ENCODE data around the gene RPEL1. TPM values are rescaled to one million over a fixed set of nuclear protein-coding genes. Genes with fewer than 3 reads are reported as not detected.
"Not testable (repeated sequence)": the region's sequence is repeated elsewhere in the genome, so short reads cannot be mapped to it uniquely, and the experiment has no call there.

Gene RPEL1
- polyA plus RNA-seq, 1 donor from 2014 or later: not detected

- H3K36me3 ChIP-seq (ENCODE audit: insufficient read depth, low read length): no peaks in the 10 kb centered on the region
- no peak overlapping the region for H2AFZ ChIP-seq (ENCODE audit: low read depth, low read length)
- no peak overlapping the region for H3K27ac ChIP-seq (ENCODE audit: low read length)
- TF ChIP-seq POLR2AphosphoS5 (IDR thresholded peaks at IDR 0.05) (no peak), EP300 (conservative IDR thresholded peaks at IDR 0.05; ENCODE audit: poor library complexity, severe bottlenecking) (no peak), RAD21 (conservative IDR thresholded peaks at IDR 0.05) (no peak), TAF1 (IDR thresholded peaks at IDR 0.05; ENCODE audit: low read depth) (no peak), MXI1 (conservative IDR thresholded peaks at IDR 0.05; ENCODE audit: poor library complexity, severe bottlenecking) (no peak), EZH2 (IDR thresholded peaks at IDR 0.05; ENCODE audit: borderline replicate concordance, insufficient read depth, low read length, poor library complexity, severe bottlenecking) (no peak), CTCF (IDR thresholded peaks at IDR 0.05; ENCODE audit: poor library complexity, severe bottlenecking) (no peak), SMC3 (conservative IDR thresholded peaks at IDR 0.05; ENCODE audit: poor library complexity) (no peak)
- TF ChIP-seq, protein P1, sequence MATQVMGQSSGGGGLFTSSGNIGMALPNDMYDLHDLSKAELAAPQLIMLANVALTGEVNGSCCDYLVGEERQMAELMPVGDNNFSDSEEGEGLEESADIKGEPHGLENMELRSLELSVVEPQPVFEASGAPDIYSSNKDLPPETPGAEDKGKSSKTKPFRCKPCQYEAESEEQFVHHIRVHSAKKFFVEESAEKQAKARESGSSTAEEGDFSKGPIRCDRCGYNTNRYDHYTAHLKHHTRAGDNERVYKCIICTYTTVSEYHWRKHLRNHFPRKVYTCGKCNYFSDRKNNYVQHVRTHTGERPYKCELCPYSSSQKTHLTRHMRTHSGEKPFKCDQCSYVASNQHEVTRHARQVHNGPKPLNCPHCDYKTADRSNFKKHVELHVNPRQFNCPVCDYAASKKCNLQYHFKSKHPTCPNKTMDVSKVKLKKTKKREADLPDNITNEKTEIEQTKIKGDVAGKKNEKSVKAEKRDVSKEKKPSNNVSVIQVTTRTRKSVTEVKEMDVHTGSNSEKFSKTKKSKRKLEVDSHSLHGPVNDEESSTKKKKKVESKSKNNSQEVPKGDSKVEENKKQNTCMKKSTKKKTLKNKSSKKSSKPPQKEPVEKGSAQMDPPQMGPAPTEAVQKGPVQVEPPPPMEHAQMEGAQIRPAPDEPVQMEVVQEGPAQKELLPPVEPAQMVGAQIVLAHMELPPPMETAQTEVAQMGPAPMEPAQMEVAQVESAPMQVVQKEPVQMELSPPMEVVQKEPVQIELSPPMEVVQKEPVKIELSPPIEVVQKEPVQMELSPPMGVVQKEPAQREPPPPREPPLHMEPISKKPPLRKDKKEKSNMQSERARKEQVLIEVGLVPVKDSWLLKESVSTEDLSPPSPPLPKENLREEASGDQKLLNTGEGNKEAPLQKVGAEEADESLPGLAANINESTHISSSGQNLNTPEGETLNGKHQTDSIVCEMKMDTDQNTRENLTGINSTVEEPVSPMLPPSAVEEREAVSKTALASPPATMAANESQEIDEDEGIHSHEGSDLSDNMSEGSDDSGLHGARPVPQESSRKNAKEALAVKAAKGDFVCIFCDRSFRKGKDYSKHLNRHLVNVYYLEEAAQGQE (IDR thresholded peaks at IDR 0.05; ENCODE audit: borderline replicate concordance): no peak
- H3K9me3 ChIP-seq (ENCODE audit: low read length): no peaks in the 10 kb centered on the region
- no peaks in the 10 kb centered on the region for H3K9me2 ChIP-seq (ENCODE audit: insufficient read depth, low read length)
- no peak overlapping the region for H3K4me2 ChIP-seq (ENCODE audit: low read length)
- H3K4me3 ChIP-seq (ENCODE audit: low read length): no peak overlapping the region
- H3K79me2 ChIP-seq (replicated peaks; ENCODE audit: insufficient read depth, low read length): no peaks in the 10 kb centered on the region
- no peaks in the 10 kb centered on the region for H3F3A ChIP-seq (ENCODE audit: insufficient read depth, low read length, poor library complexity, severe bottlenecking)
- no peaks in the 10 kb centered on the region for H4K20me1 ChIP-seq (ENCODE audit: insufficient read depth)
- H3K9ac ChIP-seq (ENCODE audit: low read length): no peak overlapping the region
- no peaks in the 10 kb centered on the region for H3K27me3 ChIP-seq (ENCODE audit: insufficient read depth, low read depth, low read length)
These were observed 12.1 kb downstream of the RPEL1 start for GRCh38 chr10:103257812-103258211.

- H4K20me1 ChIP-seq (ENCODE audit: insufficient read depth): not testable (repeated sequence)
These were observed 13.2 kb downstream of the RPEL1 start for GRCh38 chr10:103258928-103259327.

GRCh38 chr10:103259989-103260388 lies 14.3 kb downstream of the RPEL1 start:
- no peak overlapping the region for H3K27ac ChIP-seq (ENCODE audit: low read length)
- no peaks in the 10 kb centered on the region for H3K27me3 ChIP-seq (ENCODE audit: insufficient read depth, low read depth, low read length)
- no peak overlapping the region for H3K9ac ChIP-seq (ENCODE audit: low read length)
- H3K36me3 ChIP-seq (ENCODE audit: insufficient read depth, low read length): no peaks in the 10 kb centered on the region
- H3K9me2 ChIP-seq (ENCODE audit: insufficient read depth, low read length): no peaks in the 10 kb centered on the region
- no peaks in the 10 kb centered on the region for H3F3A ChIP-seq (ENCODE audit: insufficient read depth, low read length, poor library complexity, severe bottlenecking)
- H3K9me3 ChIP-seq (ENCODE audit: low read length): no peaks in the 10 kb centered on the region
- no peaks in the 10 kb centered on the region for H3K79me2 ChIP-seq (replicated peaks; ENCODE audit: insufficient read depth, low read length)
- no peaks in the 10 kb centered on the region for H4K20me1 ChIP-seq (ENCODE audit: insufficient read depth)
- H2AFZ ChIP-seq (ENCODE audit: low read depth, low read length): no peak overlapping the region
- H3K4me2 ChIP-seq (ENCODE audit: low read length): no peak overlapping the region
- H3K4me3 ChIP-seq (ENCODE audit: low read length): no peak overlapping the region
- no peak for TF ChIP-seq EP300 (conservative IDR thresholded peaks at IDR 0.05; ENCODE audit: poor library complexity, severe bottlenecking)
- TF ChIP-seq, protein P1 (IDR thresholded peaks at IDR 0.05; ENCODE audit: borderline replicate concordance): no peak
- TF ChIP-seq CTCF (IDR thresholded peaks at IDR 0.05; ENCODE audit: poor library complexity, severe bottlenecking): no peak

More at GRCh38 chr10:103258928-103259327, 13.2 kb downstream of the RPEL1 start:
- not testable (repeated sequence) for H3K27ac ChIP-seq (ENCODE audit: low read length); H3K79me2 ChIP-seq (replicated peaks; ENCODE audit: insufficient read depth, low read length); H2AFZ ChIP-seq (ENCODE audit: low read depth, low read length); H3K9me2 ChIP-seq (ENCODE audit: insufficient read depth, low read length); H3F3A ChIP-seq (ENCODE audit: insufficient read depth, low read length, poor library complexity, severe bottlenecking); H3K36me3 ChIP-seq (ENCODE audit: insufficient read depth, low read length); H3K27me3 ChIP-seq (ENCODE audit: insufficient read depth, low read depth, low read length); H3K9me3 ChIP-seq (ENCODE audit: low read length); H3K4me2 ChIP-seq (ENCODE audit: low read length); H3K4me3 ChIP-seq (ENCODE audit: low read length); H3K9ac ChIP-seq (ENCODE audit: low read length)
